Measurements from ENCODE around the gene JPH3.
"Not testable (repeated sequence)": the region's sequence is repeated elsewhere in the genome, so short reads cannot be mapped to it uniquely, and the experiment has no call there.

JPH3 gene

DNA sequence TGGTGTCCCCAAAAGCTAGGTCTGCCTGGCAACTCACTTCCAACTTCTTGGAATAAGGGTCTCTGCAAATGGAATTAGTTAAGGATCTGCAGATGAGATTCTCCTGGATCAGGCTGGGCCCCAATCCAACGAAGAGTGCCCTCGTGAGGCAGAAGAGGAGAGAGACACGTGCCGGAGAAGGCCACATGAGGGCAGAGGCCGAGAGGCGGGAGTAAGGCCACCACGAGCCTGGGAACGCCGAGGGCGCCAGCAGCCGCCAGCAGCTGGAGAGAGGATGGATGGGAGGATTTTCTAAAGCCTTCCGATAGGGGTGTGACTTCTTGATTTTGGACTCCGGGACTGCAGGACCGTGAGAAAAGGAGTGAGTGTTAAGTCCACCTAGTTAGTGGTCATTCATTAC is 76.3 kb downstream of the JPH3 start:
- DNase-seq (ENCODE audit: low read depth in 4 of 4, low spot score in 1 of 4): no peak

DNA sequence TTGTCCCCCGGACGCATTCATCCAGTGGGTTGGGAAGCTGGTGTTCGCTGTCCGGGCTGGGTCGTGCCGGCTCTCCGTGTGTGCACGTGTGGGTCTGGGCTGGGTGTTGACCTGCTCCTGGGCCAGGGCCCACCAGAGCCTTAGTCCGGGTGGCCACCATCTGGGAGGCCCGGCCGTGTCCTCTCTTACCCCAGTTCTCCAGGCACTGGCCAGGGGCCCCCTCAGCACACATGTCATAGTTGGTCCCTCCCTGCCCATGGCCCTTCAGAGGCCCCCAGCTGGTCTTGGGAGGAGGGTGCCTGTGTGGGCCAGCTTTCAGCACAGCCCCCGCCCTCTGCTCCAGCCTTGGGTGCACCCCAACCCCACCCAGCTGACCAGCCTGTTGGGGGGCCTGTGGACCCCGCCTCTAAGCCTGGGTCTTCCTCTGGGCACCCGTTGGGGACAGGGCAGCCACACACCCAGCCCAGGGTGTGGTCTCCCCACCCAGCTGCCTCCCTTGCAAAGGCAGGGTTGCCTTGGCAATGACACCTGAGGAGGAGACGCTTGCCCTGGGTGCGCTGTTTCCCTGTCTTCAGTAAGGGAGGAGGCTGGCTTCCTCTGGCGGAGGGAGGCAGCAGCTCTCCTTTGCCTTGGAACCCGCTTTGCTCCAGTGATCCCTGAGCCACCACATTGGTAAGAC is 77.4 kb downstream of the JPH3 start:
- DNase-seq (ENCODE audit: low read depth in 4 of 4, low spot score in 1 of 4): no peak

DNA sequence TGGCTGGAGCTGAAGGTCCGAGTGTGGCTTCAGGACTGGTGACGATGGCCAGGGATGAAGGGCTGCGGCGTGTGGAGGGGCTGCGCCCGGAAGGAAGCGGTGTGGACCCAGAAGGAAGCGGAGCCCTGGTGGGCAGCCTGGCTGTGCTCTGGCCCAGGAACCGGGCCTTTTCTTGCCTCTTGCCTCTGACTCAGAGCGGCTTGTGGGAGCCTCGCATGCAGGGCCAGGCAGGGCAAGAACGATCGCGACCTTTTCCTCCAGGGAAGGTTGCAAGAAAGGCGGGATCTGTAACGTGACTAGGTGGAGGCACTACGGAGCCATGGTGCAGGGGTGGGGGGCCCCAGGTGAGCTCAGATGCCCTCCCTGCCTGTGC is 78.0 kb downstream of the JPH3 start:
- DNase-seq (ENCODE audit: low read depth in 4 of 4, low spot score in 1 of 4): no peak

DNA sequence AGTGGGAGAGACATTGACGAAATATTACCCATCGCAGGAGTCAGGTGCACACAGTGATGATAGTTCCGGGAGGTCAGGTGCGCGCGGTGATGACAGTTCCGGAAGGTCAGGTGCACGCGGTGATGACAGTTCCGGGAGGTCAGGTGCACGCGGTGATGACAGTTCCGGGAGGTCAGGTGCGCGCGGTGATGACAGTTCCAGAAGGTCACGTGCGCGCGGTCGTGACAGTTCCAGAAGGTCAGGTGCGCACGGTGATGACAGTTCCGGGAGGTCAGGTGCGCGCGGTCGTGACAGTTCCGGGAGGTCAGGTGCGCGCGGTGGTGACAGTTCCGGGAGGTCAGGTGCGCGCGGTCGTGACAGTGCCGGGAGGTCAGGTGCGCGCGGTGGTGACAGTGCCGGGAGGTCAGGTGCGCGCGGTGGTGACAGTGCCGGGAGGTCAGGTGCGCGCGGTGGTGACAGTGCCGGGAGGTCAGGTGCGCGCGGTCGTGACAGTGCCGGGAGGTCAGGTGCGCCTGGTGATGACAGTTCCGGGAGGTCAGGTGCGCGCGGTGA is 78.8 kb downstream of the JPH3 start:
- DNase-seq (ENCODE audit: low read depth in 4 of 4, low spot score in 1 of 4): not testable (repeated sequence)

DNA sequence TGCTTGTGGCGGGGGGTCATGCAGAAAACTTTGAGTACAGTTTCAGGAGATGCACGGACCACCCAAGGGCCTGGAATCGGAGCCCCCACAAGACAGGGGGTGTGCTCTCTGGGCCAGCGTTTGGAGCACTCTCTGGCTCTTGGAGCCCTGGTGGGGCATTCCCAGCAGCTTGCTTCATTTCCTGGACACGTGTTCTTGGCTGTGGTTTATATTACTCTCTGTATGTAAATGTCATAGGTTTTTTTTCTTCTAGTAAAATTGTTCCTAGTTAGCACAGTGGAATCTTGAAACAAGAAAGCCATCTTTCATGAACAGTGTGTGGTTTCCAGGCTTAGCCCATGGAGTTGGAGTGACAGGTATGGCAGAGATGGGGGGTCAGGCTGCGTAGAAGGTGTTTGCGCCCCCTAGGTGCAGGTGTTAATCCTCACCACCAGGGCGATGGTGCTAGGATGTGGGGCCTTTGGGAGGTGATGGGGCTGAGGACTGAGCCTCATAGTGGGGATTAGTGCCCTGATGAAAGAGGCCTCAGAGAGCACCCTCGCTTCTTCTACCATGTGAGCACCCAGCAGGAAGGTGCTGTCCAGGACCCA is 79.8 kb downstream of the JPH3 start:
- no peak for DNase-seq (ENCODE audit: low read depth in 4 of 4, low spot score in 1 of 4)

DNA sequence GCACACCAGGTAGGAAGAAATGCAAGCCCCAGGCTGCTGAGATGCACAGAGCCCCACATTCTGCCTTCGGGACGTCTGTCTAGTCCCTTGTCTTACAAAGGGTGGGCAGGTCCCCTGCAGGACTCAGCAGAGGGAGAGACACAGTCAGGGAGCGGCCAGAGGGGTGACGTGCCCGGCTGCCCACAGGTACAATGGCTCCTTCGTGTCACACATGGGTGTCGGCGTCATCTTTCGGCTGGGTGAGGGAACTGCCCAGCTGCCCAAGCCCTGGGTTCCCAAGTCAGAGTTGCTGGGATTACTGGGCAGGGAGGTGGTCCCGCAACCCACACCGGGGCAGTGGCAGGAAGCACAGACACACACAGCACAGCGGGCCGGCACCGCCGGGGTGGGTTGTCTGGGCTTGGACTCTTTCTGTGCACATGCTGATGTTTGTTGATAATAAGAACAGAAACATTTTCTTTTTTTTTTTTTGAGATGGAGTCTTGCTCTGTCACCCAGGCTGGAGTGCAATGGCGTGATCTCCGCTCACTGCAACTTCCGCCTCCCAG is 80.6 kb downstream of the JPH3 start:
- no peak for DNase-seq (ENCODE audit: low read depth in 4 of 4, low spot score in 1 of 4)

DNA sequence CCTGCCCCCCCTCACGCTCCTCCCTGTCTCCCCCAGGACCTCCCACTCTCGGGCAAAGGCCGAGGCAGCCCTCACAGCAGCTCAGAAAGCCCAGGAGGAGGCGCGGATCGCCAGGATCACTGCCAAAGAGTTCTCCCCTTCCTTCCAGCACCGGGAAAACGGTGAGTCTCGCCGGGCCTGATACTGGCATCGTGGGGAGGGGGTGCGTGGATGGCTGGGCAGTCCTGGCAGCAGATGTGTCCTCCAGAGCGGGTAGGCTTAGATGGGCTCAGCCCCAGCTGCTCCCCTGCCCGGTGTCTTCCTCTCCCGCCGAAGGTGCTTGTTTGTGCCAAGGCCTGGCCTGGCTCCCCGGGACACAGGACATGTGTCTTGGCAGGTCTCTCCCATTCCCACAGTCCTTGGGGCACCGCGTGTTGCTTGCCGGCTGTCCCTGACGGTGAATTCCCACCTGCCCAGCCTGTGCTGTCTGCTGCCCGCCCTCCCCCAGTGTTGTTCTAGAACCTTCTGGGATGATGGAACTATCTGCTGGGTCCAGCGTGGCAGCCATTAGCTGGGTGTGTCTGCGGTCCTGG is 81.9 kb downstream of the JPH3 start:
- no peak for DNase-seq (ENCODE audit: low read depth in 4 of 4, low spot score in 1 of 4)

DNA sequence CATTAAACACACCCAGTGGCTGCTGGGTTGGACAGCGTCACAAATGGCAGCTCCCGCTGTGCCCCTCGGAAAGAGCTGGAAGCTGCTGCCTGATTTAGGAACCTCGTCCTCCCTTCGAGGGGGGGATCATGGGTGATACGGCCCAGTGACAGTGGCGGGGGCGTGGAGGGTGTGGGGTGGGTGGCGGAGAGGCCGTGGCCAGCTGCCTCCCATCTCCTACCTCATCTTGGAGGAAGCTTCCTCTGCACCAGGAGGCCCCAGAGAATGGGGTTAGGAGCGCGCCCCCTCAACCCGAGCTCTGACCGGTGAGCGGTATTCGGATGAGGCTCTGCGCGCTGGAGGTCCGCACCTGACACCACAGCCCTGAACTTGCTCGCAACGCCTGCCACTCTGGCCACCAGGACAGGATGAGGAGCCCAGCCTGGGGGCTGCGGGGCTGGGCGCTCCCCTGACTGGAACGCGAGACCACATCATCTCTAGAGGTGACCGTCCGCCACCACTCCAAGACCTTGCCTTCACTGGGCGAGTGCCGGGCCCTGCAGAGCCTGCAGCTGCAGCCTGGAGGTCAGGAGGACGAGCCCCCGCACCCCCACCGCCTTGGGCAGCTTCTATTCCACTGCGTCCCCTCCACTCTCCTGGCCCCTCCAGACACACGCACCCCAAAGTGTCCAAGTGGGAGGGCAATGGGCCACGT is 82.5 kb downstream of the JPH3 start:
- no peak for DNase-seq (ENCODE audit: low read depth in 4 of 4, low spot score in 1 of 4)

DNA sequence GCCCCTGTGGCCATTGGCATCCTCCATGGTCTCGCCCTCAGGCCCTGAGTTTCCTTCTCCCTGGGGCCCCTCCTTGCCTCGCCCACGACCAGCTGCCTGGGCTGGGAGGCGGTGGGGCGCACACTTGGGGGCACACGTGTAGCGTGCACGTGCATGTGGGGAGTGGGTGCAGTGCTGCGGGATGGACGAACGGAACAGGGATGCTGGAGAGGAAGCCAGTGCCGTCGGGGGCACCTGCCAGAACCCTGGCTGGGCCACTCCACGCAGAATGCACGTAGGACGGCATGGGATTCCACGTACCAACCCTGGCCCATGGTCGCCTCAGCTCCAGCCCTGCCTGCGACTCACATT is 83.1 kb downstream of the JPH3 start:
- DNase-seq (ENCODE audit: low read depth in 4 of 4, low spot score in 1 of 4): no peak

DNA sequence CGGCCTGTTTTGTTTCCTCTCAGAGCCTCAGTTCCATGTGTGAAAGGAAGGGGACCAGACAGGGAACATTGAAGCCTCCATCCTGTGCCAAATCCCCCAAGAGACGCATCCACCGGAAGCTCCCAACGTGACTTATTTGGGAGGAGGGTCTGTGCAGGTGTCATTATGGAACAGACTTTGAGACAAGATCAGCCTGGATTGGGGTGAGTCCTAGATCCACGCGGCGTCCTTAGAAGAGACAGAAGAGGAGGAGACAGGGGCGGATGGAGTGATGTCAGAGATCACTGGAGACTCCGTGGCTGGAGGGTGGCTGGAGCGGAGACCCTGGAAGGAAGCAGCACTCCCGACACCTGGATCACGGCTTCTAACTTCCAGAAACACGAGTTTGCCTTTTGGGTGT is 83.5 kb downstream of the JPH3 start:
- no peak for DNase-seq (ENCODE audit: low read depth in 4 of 4, low spot score in 1 of 4)

DNA sequence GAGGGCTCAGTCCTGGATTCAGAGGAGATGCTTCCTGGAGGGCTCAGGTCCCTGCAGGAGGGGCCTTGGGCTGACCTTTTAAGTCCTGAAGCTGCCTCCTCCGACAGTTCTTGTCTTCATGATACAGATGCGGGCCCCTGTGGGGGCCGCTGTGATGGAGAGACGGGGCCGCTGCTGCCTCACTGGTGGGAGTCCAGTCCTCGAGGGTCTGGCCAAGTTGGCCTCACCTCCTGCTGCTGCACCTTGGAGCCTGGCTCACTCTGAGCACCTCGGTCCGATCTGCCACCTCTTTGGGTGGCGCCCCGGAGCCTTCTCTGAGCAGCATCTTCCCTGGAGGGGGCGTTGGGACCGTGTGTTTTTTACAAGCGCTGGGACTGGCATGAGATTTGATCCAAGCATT is 84.4 kb downstream of the JPH3 start:
- DNase-seq (ENCODE audit: low read depth in 4 of 4, low spot score in 1 of 4): no peak

DNA sequence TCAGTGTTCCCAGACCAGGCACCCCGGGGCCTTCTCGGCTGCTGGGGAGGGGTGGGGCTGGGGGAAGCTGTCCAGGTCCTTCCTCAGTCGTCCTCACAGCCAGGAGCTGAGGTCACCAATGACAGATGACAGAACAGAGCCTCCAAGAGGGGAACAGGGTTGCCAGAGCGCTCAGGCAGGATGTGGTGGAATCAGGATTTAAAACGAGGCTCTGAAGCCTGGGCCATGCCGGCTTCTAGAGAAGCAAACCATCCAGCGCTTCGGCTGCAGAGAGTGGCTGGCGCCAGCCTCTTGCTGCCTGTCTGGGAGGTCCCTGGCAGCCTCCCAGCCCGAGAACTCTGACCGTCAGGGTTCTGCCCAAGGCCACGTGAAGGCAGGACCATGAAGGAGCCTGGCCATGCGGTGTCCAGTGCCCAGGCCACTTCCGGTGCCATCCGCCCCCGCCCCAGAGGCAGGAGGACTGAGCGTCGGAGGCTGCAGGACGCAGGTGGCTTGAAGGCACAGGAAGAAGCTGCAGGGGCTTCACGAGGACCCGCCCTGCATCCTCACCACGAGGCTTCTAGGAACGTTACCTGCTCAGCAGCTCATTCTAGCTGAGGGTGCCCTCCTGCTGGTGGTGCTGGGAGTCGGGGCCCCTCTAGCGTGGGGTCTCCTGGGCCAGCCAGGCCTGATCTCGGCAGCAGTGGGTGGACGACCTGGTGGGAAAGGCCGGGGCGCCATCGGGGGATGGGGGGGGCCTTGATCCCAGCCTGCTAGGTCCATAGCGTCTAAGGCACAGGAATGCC is 85.0 kb downstream of the JPH3 start:
- DNase-seq (ENCODE audit: low read depth in 4 of 4, low spot score in 1 of 4): no peak

DNA sequence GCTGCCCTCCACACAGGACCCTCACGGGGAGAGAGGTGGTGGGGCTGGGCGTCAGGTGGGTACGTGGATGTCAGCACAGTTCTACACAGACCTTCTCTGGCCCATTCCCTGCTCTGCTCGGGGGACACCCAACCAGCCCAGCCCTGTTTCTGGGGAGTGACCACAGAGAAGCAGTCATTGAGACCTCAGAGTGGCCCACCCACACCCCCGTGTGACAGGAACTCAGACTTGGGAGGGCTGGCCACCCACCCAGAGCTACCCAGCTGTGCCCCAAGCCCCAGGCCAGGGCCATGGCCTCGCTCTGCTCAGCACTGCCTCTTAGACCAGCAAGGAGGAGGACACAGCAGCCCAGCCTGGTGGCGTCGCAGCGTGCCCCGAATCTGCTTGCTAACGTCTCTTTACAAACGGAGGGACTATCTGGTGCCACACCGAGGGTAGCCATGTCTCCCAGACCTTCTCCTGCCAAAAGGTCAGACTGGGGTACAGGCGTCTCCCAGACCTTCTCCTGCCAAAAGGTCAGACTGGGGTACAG is 85.8 kb downstream of the JPH3 start:
- DNase-seq (ENCODE audit: low read depth in 4 of 4, low spot score in 1 of 4): no peak

DNA sequence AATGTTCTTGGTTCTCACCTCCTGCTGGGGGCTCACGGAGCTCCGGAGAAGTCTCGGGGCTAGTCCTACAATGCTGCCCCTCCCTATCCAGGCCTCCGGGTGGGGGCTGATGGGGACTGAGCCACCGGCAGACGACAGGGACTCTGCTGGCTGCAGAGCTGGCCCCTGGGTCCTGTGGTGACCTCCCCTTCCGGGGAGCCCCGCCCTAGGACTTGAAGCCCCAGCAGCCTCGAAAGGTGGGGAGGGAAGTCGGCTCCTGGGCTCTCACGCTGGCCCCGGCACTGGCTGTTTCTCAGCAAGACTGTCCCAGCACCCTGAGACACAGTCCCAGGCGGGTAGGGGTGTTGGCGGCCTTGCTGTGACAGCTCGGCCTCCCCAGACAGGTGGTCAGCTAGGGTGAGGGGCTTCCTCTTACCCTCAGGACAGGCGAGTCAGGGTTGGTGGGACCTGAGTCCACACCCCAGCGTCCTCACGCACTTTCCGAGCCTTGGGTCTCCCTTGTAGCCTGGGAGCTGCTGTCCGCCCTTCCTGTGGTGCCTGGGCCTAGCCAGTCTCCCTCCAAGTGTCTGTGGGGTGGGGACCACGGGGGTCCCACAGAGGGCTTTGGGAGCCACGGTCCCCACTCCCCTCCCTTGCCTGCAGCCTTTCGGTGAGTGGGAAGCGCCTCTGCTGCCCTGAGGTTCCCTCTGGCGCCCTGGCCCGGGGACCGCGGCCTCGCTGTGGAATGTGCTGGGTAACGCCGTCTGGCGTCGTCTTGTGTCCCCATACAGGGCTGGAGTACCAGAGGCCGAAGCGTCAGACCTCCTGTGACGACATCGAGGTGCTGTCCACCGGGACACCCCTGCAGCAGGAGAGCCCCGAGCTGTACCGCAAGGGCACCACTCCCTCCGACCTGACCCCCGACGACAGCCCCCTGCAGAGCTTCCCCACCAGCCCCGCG is 86.8 kb downstream of the JPH3 start:
- DNase-seq (ENCODE audit: low read depth in 4 of 4, low spot score in 1 of 4): no peak

DNA sequence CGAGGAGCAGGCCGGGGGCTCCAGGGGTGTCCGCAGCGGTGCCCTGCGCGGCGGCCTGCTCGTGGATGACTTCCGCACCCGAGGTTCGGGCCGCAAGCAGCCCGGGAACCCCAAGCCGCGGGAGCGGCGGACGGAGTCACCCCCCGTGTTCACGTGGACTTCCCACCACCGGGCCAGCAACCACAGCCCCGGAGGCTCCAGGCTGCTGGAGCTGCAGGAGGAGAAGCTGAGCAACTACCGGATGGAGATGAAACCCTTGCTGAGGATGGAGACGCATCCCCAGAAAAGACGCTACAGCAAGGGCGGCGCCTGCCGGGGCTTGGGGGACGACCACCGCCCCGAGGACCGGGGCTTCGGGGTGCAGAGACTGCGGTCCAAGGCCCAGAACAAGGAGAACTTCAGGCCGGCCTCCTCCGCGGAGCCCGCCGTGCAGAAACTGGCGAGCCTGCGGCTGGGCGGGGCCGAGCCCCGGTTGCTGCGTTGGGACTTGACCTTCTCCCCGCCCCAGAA is 87.7 kb downstream of the JPH3 start:
- no peak for DNase-seq (ENCODE audit: low read depth in 4 of 4, low spot score in 1 of 4)

DNA sequence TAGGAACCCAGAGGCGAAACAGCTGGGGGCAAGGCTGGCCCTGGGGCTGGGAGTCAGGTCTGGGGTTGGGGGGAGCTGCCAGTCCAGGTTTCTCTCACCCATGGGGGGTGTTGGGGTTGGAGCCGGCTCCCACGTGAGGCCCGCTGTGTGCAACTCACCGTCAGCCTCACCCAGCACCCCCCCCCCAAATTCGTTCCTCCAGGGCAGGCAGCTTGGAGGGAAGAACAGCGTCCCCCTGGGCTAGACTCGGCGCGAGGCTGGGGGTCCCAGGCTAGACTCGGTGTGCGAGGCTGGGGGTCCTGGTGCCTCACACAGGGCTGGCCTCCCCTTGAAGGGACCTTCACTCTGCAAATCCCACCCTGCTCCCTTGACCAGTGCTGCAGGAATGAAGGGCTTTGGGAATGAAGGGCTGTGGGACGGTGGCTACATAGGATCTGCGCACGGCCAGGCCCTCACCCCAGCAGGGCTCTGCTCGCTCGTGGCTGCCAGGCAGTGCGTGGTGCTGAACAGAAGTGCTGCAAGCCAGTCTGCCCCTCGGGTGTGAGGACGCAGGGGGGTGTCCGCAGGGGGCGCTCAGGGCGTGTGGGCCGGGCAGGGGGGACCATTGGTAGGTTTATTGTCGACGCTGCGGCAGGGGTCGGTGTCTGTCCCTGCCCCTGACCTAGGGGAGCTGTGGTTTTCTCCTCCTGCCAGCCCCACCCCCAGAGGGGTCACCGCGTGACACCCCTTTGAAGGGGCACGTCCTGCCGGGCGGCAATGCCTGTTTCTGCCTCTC is 88.8 kb downstream of the JPH3 start:
- no peak for DNase-seq (ENCODE audit: low read depth in 4 of 4, low spot score in 1 of 4)

DNA sequence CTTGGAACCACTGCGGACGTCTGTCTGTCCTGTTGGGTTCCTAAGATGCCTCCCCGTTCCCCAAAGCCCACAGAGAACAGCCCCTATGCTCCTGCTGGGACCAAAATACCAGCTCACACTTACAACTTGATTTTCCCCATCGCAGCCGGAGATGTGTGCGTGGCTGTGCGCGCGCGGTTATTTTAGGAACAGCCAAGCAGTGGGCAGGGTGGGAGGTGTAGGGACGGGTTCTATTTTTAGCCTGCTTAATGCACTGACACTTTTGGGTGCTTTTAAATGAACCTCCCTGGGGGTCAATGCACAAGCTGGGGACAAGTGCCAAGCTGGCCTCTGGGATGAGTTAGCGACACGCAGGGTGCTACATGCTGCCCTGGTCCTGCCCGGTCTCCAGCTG is 89.4 kb downstream of the JPH3 start:
- DNase-seq (ENCODE audit: low read depth in 4 of 4, low spot score in 1 of 4): no peak

DNA sequence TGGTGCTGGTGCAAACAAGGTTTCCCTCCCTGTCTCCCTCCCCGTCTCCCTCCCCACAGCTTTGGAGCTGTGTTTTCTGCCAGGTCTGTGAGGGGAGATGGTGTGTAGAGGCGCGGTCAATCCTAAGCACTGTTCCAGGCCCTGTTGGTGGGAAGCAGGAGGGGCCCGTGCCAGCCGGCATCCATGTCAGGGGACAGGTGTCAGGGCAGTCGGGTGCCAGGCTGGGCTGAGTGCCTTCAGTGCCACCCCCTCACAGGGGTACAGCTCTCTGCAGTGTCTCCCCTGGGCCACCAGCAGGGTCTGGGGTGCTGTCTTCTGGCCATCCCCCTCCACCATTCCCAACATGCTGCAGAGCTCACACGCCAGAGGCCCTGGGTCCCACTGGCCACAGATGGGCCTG is 89.9 kb downstream of the JPH3 start:
- DNase-seq (ENCODE audit: low read depth in 4 of 4, low spot score in 1 of 4): no peak

DNA sequence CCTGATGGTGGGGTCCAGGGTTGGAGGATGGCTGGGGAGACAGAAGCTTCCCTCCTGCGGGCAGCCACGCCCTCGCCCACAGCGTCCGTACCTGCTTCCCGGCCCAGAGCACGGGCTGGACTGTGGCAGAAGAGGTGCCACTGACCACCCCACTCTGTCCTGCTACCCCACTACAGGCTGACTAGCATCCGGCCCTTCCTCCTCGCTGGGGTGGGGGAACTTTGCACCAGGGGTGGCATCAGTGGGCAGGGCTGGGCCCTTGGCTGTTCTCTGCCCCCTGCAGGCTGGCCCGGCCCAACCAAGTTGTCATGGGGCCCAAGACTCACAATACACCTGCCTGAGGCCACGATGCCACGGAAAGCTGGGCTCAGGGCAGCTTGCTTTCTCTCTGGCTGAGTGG is 90.4 kb downstream of the JPH3 start:
- no peak for DNase-seq (ENCODE audit: low read depth in 4 of 4, low spot score in 1 of 4)

Measured in stimulated activated CD4-positive, alpha-beta T cell treated with anti-CD3 and anti-CD28 coated beads, Interleukin-1b, Interleukin-23, amount 100 ng/mL, for 24 hours (primary cell).